Head of caudate nucleus (tissue), 42 donors: Measurements from ENCODE around the gene TRABD.

Source experiments
- DNase-seq, 42 donors: peaks; one replicate each; pipeline versions ENCODE4 v3.0.0 to v3.0.0-alpha.2; 2020 to 2021; ENCODE audit warnings: mixed read lengths in 7 of 42
- intact Hi-C: fragments of 100-400 bp; cut with DNase I; formaldehyde crosslinking; loops from one replicate; pipeline ENCODE4 v1.15.0; 2022

Gene TRABD

GRCh38 chr22:50245214-50246072, 59.7 kb downstream of the TRABD start:
- DNase-seq: no peak

GRCh38 chr22:50246242-50247175, 60.8 kb downstream of the TRABD start:
- intact Hi-C loops: loop anchor here (10.0 kb wide), 1 partner anchor 258 kb away; the partner anchor contains the start of genes LMF2 and NCAPH2
- no peak for DNase-seq

More at GRCh38 chr22:50245214-50246072, 59.7 kb downstream of the TRABD start:
- intact Hi-C loops: loop anchor here (10.0 kb wide), 1 partner anchor 259 kb away; the partner anchor contains the start of genes LMF2 and NCAPH2

- intact Hi-C loops: loop anchor here (10.0 kb wide), 1 partner anchor 257 kb away; the partner anchor contains the start of genes LMF2 and NCAPH2
- peak in 1 of 42 donors; percentile 62 for DNase-seq
Observed at GRCh38 chr22:50247748-50248147, 62.0 kb downstream of the TRABD start.

- DNase-seq: no peak
- intact Hi-C loops: loop anchor here (10.0 kb wide), 1 partner anchor 256 kb away; the partner anchor contains the start of genes LMF2 and NCAPH2
Observed at GRCh38 chr22:50248196-50249081, 62.7 kb downstream of the TRABD start.
